H1 (cell line): Measurements from ENCODE around the gene SPACDR. TPM values are rescaled to one million over a fixed set of nuclear protein-coding genes. Genes with fewer than 3 reads are reported as not detected.

Experiments used
- CTCF ChIP-seq, 3 experiments: IDR thresholded peaks; 1 replicate in 2 of 3; 2 replicates in 1 of 3; pipeline versions ENCODE4 v1.5.1 to v1.6.1; 2011; ENCODE audit warnings: low read length in 3 of 3, mild to moderate bottlenecking in 3 of 3, inconsistent platforms in 2 of 3, low read depth in 1 of 3, moderate library complexity in 1 of 3; ENCODE audit not compliant: insufficient read depth in 1 of 3; ENCODE audit errors: control extremely low read depth in 1 of 3
- GABPA ChIP-seq: IDR thresholded peaks from 2 replicates; pipeline ENCODE4 v1.6.1; 2011; ENCODE audit warnings: mild to moderate bottlenecking, low read length, moderate library complexity, borderline replicate concordance; ENCODE audit not compliant: insufficient read depth
- JUND ChIP-seq: IDR thresholded peaks from 2 replicates; pipeline ENCODE4 v1.6.1; 2011; ENCODE audit warnings: mild to moderate bottlenecking, improper control_type of control experiment, low read length
- MAX ChIP-seq: IDR thresholded peaks from 2 replicates; pipeline ENCODE4 v1.6.1; 2012; ENCODE audit warnings: inconsistent platforms
- POLR2AphosphoS5 ChIP-seq: IDR thresholded peaks from 2 replicates; pipeline ENCODE4 v1.6.1; 2011; ENCODE audit warnings: low read depth, low read length
- RAD21 ChIP-seq, 2 experiments: IDR thresholded peaks in 1 of 2; conservative IDR thresholded peaks in 1 of 2; 2 replicates each; pipeline ENCODE4 v1.6.1; 2011; ENCODE audit warnings: low read depth in 2 of 2, low read length in 2 of 2, improper control_type of control experiment in 1 of 2, inconsistent platforms in 1 of 2, mild to moderate bottlenecking in 1 of 2, moderate library complexity in 1 of 2
- SIRT6 ChIP-seq: IDR thresholded peaks from one replicate; pipeline ENCODE4 v1.7.1; 2012; ENCODE audit warnings: low read length, inconsistent platforms
- polyA plus RNA-seq, 7 experiments: library from polyadenylated mRNA; depleted of rRNA in 3 of 7; stranded (reverse) in 5 of 7; unstranded in 2 of 7; fragments of >200 nt in 5 of 7; fragments of 200-250 nt in 2 of 7; gene quantifications; 1 replicate in 5 of 7; 2 replicates in 1 of 7; 4 replicates in 1 of 7; pipeline versions ENCODE4 v1.2.1 to v1.2.3, GENCODE V29; 2011 to 2013; ENCODE audit warnings: missing spikeins in 2 of 7, mixed read lengths in 2 of 7
- total RNA-seq: library from RNA; stranded (reverse); fragmentation: NEBNext Ultra II Directional; extraction: Animal tissue kit (Norgen Biotek cat#: 25700); gene quantifications from 2 replicates; pipeline ENCODE4 v1.2.1, GENCODE V29; 2021

SPACDR gene
- total and polyA plus RNA-seq, 2 of the 8 experiments (the other 6 are each of a cell fraction or from before 2014, with no cell fraction given), result 0.26 TPM; not detected in 1

GRCh38 chr7:100484673-100485045 is 20.6 kb upstream of the SPACDR start (continued):
- TF ChIP-seq CTCF (IDR thresholded peaks at IDR 0.05; ENCODE audit: control extremely low read depth in 1 of 3, insufficient read depth in 1 of 3, low read depth in 1 of 3, low read length in 3 of 3), result no peak
- TF ChIP-seq GABPA, result no peak
- TF ChIP-seq POLR2AphosphoS5, result no peak
- TF ChIP-seq MAX, result no peak
- no peak for TF ChIP-seq JUND
- no peak for TF ChIP-seq RAD21 (IDR thresholded peaks at IDR 0.05 in 1 of 2, conservative IDR thresholded peaks at IDR 0.05 in 1 of 2; ENCODE audit: low read depth in 2 of 2, low read length in 2 of 2)
- no peak for TF ChIP-seq SIRT6
